B cell (primary cell): Measurements from ENCODE around the gene LCOR. TPM values are rescaled to one million over a fixed set of nuclear protein-coding genes. Genes with fewer than 3 reads are reported as not detected.

Source experiments
- ATAC-seq: fragments of 200-7000 bp; cut with Tn5 transposase; one replicate; pipeline ENCODE4 v1.10.0; 2021; ENCODE audit warnings: low read depth, mild to moderate bottlenecking, moderate number of reproducible peaks, moderate library complexity
- CTCF ChIA-PET: fragments of 350-600 bp; sonication (Branson Sonifier 250); formaldehyde crosslinking; loops from one replicate; lab custom pipeline; 2021; ENCODE audit warnings: antibody characterized with exemption, inconsistent platforms; lab: Charles Lee
- POLR2A ChIA-PET: fragments of 350-600 bp; sonication (Branson Sonifier 250); formaldehyde crosslinking; loops from one replicate; lab custom pipeline; 2021; ENCODE audit warnings: antibody characterized with exemption; lab: Charles Lee
- DNase-seq: peaks from one replicate; pipeline ENCODE4 v3.0.0; 2013
- H2AFZ ChIP-seq: 2 replicates; pipeline ENCODE4 v1.6.1; 2012; ENCODE audit warnings: mild to moderate bottlenecking, low read depth, low read length; ENCODE audit not compliant: insufficient read depth, poor library complexity, severe bottlenecking
- H3K27ac ChIP-seq, 2 donors: 1 replicate in 1 of 2; 2 replicates in 1 of 2; pipeline ENCODE4 v1.5.1; 2012 to 2013; ENCODE audit warnings: low read length in 2 of 2, mild to moderate bottlenecking in 2 of 2, moderate library complexity in 1 of 2
- H3K27me3 ChIP-seq, 4 experiments: fragments of 200-600 bp in 1 of 4; sonication (generic) in 1 of 4; replicated peaks in 1 of 4; 1 replicate in 2 of 4; 2 replicates in 2 of 4; pipeline versions ENCODE4 v1.6.1 to v1.7.0; 2013 to 2016; ENCODE audit warnings: low read length in 3 of 4, mild to moderate bottlenecking in 2 of 4, mixed read lengths in 1 of 4, moderate library complexity in 1 of 4; ENCODE audit not compliant: insufficient read depth in 4 of 4, control insufficient read depth in 3 of 4; ENCODE audit errors: control extremely low read depth in 1 of 4
- H3K36me3 ChIP-seq, 2 experiments: replicated peaks in 1 of 2; 1 replicate in 1 of 2; 2 replicates in 1 of 2; pipeline versions ENCODE4 v1.6.1 to v1.7.1; 2013; ENCODE audit warnings: low read length in 1 of 2; ENCODE audit not compliant: insufficient read depth in 2 of 2, control insufficient read depth in 1 of 2; ENCODE audit errors: control extremely low read depth in 1 of 2, extremely low read depth in 1 of 2
- H3K4me1 ChIP-seq, 2 donors: fragments of 200-600 bp in 1 of 2; sonication (generic) in 1 of 2; 1 replicate in 1 of 2; 2 replicates in 1 of 2; pipeline versions ENCODE4 v1.5.1 to v1.6.1; 2013 to 2017; ENCODE audit warnings: low read length in 2 of 2; ENCODE audit not compliant: control insufficient read depth in 2 of 2, insufficient read depth in 2 of 2
- H3K4me2 ChIP-seq: replicated peaks from 2 replicates; pipeline ENCODE3; 2012; ENCODE audit warnings: mild to moderate bottlenecking, low read depth, low read length; ENCODE audit not compliant: poor library complexity, severe bottlenecking
- H3K4me3 ChIP-seq, 5 experiments: fragments of 200-600 bp in 1 of 5; sonication (generic) in 1 of 5; 1 replicate in 3 of 5; 2 replicates in 2 of 5; pipeline versions ENCODE4 v1.5.1 to v1.7.0; 2011 to 2016; ENCODE audit warnings: low read length in 4 of 5, mild to moderate bottlenecking in 4 of 5, low read depth in 2 of 5, control low read depth in 1 of 5, moderate library complexity in 1 of 5; ENCODE audit not compliant: insufficient read depth in 1 of 5; ENCODE audit errors: control extremely low read depth in 1 of 5, extremely low read depth in 1 of 5
- H3K79me2 ChIP-seq: fragments of 200-600 bp; sonication (generic); one replicate; pipeline ENCODE4 v1.6.0; 2016; ENCODE audit warnings: low read length; ENCODE audit not compliant: control insufficient read depth, insufficient read depth
- H3K9ac ChIP-seq: fragments of 200-600 bp; sonication (generic); 2 replicates; pipeline ENCODE4 v1.6.1; 2017; ENCODE audit warnings: mild to moderate bottlenecking, low read length, moderate library complexity
- H3K9me3 ChIP-seq, 3 donors: one replicate each; pipeline versions ENCODE4 v1.6.1 to v1.7.1; 2013; ENCODE audit warnings: low read length in 2 of 3; ENCODE audit not compliant: control insufficient read depth in 2 of 3, insufficient read depth in 1 of 3; ENCODE audit errors: control extremely low read depth in 1 of 3
- H4K20me1 ChIP-seq: 2 replicates; pipeline ENCODE4 v1.6.0; 2012; ENCODE audit warnings: mild to moderate bottlenecking, low read length; ENCODE audit not compliant: insufficient read depth, control insufficient read depth, poor library complexity, severe bottlenecking
- H3K27ac Mint-ChIP-seq: one replicate; pipeline ENCODE4 v1.8.0; 2021; ENCODE audit warnings: mixed read lengths
- H3K27me3 Mint-ChIP-seq: one replicate; pipeline ENCODE4 v1.8.0; 2021; ENCODE audit warnings: mixed read lengths
- H3K4me1 Mint-ChIP-seq: one replicate; pipeline ENCODE4 v1.8.0; 2021; ENCODE audit warnings: mixed read lengths
- H3K4me3 Mint-ChIP-seq: one replicate; pipeline ENCODE4 v1.8.0; 2021; ENCODE audit warnings: mixed read lengths
- H3K9me3 Mint-ChIP-seq: one replicate; pipeline ENCODE4 v1.8.0; 2022; ENCODE audit warnings: mixed read lengths; ENCODE audit not compliant: insufficient read depth
- EZH2 ChIP-seq: IDR thresholded peaks from 2 replicates; pipeline ENCODE4 v1.6.1; 2012; ENCODE audit warnings: borderline replicate concordance, low read depth, mild to moderate bottlenecking, moderate library complexity, low read length; ENCODE audit not compliant: insufficient read depth, poor library complexity, severe bottlenecking
- WGBS: methylation state at CpG from one replicate; pipeline ENCODE4 v1.1.5; 2013; ENCODE audit warnings: missing lambda C conversion rate; ENCODE audit not compliant: insufficient coverage; 5-methylcytosine and 5-hydroxymethylcytosine counted together
- intact Hi-C: fragments of 100-400 bp; cut with micrococcal nuclease; formaldehyde crosslinking; loops from one replicate; pipeline ENCODE4 v1.10.0; 2022
- polyA plus RNA-seq: library from polyadenylated mRNA; depleted of rRNA; stranded (reverse); fragments of >200 nt; gene quantifications from 2 replicates; pipeline ENCODE4 v1.2.3, GENCODE V29; 2012
- total RNA-seq, 2 donors: library from RNA; stranded (reverse); fragments of 120-200 nt in 1 of 2; gene quantifications; 1 replicate in 1 of 2; 2 replicates in 1 of 2; pipeline versions ENCODE4 v1.2.3 to v1.2.4, GENCODE V29; 2013 to 2022
- TF ChIP-seq, protein P1 (sequence below): fragments of 200-600 bp; IDR thresholded peaks from one replicate; pipeline ENCODE4 v1.8.0; 2022; ENCODE audit warnings: antibody characterized with exemption, mild to moderate bottlenecking

Gene LCOR
- total and polyA plus RNA-seq, 2 donors (not counting 1 experiment from before 2014, with no cell fraction given) = 5.1 to 70.0 TPM

- CTCF ChIA-PET = interaction anchor here (0.6 kb wide), 1 partner anchor 143 kb away, joined by 3 read pairs; no protein-coding TSS in a partner anchor
- no peaks in the 10 kb centered on the region for H3K9me3 Mint-ChIP-seq
These were observed 28.7 kb downstream of the LCOR start for GRCh38 chr10:96860631-96861277.

More at GRCh38 chr10:96860631-96861277, 28.7 kb downstream of the LCOR start:
- Histone ChIP-seq H4K20me1 (peaks cover 87% of the 10 kb centered on the region), H3K9ac (no peak overlapping the region), H3K4me2 (peak overlapping the region; percentile 26), H3K4me1 (peaks cover 37 to 56% of the 10 kb centered on the region in 2 donors), H2AFZ (no peak overlapping the region), H3K27ac (peak overlapping the region in 1 of 2 donors; percentile 56), H3K4me3 (no peak overlapping the region), H3K27me3 (no peaks in the 10 kb centered on the region), H3K9me3 (no peaks in the 10 kb centered on the region), H3K36me3 (peaks cover 0 to 16% of the 10 kb centered on the region in 2 experiments), H3K79me2 (peaks cover 100% of the 10 kb centered on the region)
- POLR2A ChIA-PET = no interaction called here
- DNase-seq = peak; percentile 49
- H3K27ac Mint-ChIP-seq = peak overlapping the region; percentile 1
- intact Hi-C loops = no loop called here
- peak overlapping the region; percentile 46 for H3K4me3 Mint-ChIP-seq
- 0% methylated on average over 1 of the region's 5 CpGs for WGBS
- TF ChIP-seq, protein P1, sequence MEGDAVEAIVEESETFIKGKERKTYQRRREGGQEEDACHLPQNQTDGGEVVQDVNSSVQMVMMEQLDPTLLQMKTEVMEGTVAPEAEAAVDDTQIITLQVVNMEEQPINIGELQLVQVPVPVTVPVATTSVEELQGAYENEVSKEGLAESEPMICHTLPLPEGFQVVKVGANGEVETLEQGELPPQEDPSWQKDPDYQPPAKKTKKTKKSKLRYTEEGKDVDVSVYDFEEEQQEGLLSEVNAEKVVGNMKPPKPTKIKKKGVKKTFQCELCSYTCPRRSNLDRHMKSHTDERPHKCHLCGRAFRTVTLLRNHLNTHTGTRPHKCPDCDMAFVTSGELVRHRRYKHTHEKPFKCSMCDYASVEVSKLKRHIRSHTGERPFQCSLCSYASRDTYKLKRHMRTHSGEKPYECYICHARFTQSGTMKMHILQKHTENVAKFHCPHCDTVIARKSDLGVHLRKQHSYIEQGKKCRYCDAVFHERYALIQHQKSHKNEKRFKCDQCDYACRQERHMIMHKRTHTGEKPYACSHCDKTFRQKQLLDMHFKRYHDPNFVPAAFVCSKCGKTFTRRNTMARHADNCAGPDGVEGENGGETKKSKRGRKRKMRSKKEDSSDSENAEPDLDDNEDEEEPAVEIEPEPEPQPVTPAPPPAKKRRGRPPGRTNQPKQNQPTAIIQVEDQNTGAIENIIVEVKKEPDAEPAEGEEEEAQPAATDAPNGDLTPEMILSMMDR = no peak
- TF ChIP-seq EZH2 = no peak
- peak; percentile 41 for ATAC-seq
- no peaks in the 10 kb centered on the region for H3K27me3 Mint-ChIP-seq
- peaks cover 68% of the 10 kb centered on the region for H3K4me1 Mint-ChIP-seq
